ENCODE data around the gene PAFAH1B1.
"Not testable (repeated sequence)": the region's sequence is repeated elsewhere in the genome, so short reads cannot be mapped to it uniquely, and the experiment has no call there.

PAFAH1B1 gene

GRCh38 chr17:2592971-2593820 lies at the start of gene PAFAH1B1:
Gene PAFAH1B1 (plus strand): TSS chr17:2593654. CDS start chr17:2638289, 44,635 bp downstream.
- DNase-seq (ENCODE audit: low spot score): peak; percentile 97
- TF ChIP-seq CTCF (IDR thresholded peaks at IDR 0.05; ENCODE audit: extremely low read depth, insufficient read depth, missing control alignments): peak; percentile 42
- in situ Hi-C loops (cut with MboI; ENCODE audit: low pct_unique_long_range_greater_than_20kb, low sequenced_read_pairs, unreplicated experiment): no loop called here

DNA sequence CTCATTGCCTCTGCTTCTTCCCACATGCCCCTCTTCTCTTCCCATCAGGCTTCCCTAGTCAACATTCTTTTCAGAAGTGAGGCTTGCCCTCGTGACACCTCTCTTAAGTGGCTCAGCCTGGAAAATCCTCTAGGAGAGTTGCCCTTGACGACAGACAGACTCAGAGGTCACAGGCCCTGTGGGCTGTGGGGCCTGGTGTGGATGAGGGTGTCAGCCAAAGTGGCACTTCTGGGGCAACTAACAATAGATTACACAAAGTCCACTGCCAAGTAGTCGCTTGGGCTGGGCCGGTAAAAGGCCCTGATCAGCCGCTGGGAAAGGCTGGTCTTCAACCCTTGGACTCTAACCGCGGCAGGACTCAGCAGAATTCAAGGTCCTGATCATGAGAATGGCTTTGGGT lies 48.1 kb upstream of the PAFAH1B1 start:
- no peak for DNase-seq (ENCODE audit: low spot score)
- in situ Hi-C loops (cut with MboI; ENCODE audit: low pct_unique_long_range_greater_than_20kb, low sequenced_read_pairs, unreplicated experiment): no loop called here
- TF ChIP-seq CTCF (IDR thresholded peaks at IDR 0.05; ENCODE audit: extremely low read depth, insufficient read depth, missing control alignments): no peak

DNA sequence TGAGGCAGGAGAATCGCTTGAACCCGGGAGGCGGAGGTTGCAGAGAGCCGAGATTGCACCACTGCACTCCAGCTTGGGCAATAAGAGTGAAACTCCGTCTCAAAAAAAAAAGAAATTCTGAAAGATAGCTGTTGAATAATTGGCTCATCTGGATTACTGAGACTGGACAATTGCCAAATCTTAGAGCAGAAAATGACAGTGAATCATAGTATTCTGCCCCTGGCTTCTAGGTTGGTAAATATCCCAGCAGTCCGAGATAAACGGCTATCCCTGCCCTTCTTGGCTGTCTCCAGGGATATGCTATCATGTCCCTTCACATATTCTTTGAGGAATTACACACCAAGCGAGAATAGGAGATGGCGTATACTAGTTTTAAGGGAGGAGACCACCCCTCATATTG lies 46.3 kb upstream of the PAFAH1B1 start:
- in situ Hi-C loops (cut with MboI; ENCODE audit: low pct_unique_long_range_greater_than_20kb, low sequenced_read_pairs, unreplicated experiment): no loop called here
- no peak for DNase-seq (ENCODE audit: low spot score)
- TF ChIP-seq CTCF (IDR thresholded peaks at IDR 0.05; ENCODE audit: extremely low read depth, insufficient read depth, missing control alignments): no peak

- DNase-seq (ENCODE audit: low spot score); in situ Hi-C loops (cut with MboI; ENCODE audit: low pct_unique_long_range_greater_than_20kb, low sequenced_read_pairs, unreplicated experiment): not testable (repeated sequence)
These were observed 45.4 kb upstream of the PAFAH1B1 start for GRCh38 chr17:2548026-2548425.

DNA sequence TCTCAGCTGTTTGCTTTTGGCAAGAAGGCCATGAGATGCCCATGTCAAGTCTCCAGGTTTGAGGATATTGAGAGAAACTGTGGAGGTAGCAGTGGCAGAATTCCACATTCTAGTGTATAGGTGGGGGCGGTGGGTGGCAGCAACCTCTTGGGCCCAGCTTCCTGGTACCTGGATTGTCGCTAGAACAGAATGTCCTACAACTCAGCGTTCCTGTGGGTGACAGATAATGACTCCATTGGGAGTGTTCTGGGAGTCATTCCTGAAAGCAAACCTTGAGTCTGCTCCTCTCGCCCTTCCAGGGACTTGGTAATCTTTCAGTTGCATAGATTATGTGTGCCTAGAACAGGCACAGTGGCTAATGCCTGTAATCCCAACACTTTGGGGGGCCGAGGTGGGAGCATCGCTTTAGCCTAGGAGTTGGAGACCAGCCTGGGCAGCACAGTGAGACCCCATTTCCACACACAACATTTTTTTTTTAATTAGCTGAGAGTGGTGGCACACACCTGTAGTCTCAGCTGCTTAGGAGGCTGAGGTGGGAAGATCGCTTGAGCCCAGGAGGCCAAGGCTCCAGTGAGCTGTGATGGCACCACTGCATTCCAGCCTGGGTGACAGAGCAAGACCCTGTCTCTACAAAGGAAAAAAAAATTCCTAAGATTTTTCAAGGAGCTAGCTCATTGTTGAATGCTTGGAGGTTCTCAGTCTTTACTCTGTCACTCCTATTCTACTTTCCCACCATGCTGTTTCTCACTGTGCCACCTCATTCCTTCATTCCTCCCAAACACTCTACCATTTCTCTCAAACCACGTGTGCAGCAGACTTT lies 43.9 kb upstream of the PAFAH1B1 start:
- no peak for TF ChIP-seq CTCF (IDR thresholded peaks at IDR 0.05; ENCODE audit: extremely low read depth, insufficient read depth, missing control alignments)
- in situ Hi-C loops (cut with MboI; ENCODE audit: low pct_unique_long_range_greater_than_20kb, low sequenced_read_pairs, unreplicated experiment): no loop called here
- no peak for DNase-seq (ENCODE audit: low spot score)

GRCh38 chr17:2551493-2551892 lies 42.0 kb upstream of the PAFAH1B1 start:
- in situ Hi-C loops (cut with MboI; ENCODE audit: low pct_unique_long_range_greater_than_20kb, low sequenced_read_pairs, unreplicated experiment): no loop called here
- no peak for DNase-seq (ENCODE audit: low spot score)
- no peak for TF ChIP-seq CTCF (IDR thresholded peaks at IDR 0.05; ENCODE audit: extremely low read depth, insufficient read depth, missing control alignments)

- in situ Hi-C loops (cut with MboI; ENCODE audit: low pct_unique_long_range_greater_than_20kb, low sequenced_read_pairs, unreplicated experiment): no loop called here
- DNase-seq (ENCODE audit: low spot score): no peak
- TF ChIP-seq CTCF (IDR thresholded peaks at IDR 0.05; ENCODE audit: extremely low read depth, insufficient read depth, missing control alignments): no peak
These were observed 41.5 kb upstream of the PAFAH1B1 start for GRCh38 chr17:2551928-2552327.

All from GM13977 (cell line).